HL-60/S4 treated with retinoic acid at 250 ng/mL for 4 days and 3 days (cell line): ENCODE data around the gene PDGFA.

ENCODE experiments used
- in situ Hi-C: fragments of 300-500 bp; cut with MboI; formaldehyde crosslinking; loops from 2 replicates; pipeline ENCODE4 v1.7.0; 2022; ENCODE audit warnings: low sequenced_read_pairs

The PDGFA gene

GRCh38 chr7:450036-450435 is 69.6 kb downstream of the PDGFA start:
- in situ Hi-C loops: no loop called here

DNA sequence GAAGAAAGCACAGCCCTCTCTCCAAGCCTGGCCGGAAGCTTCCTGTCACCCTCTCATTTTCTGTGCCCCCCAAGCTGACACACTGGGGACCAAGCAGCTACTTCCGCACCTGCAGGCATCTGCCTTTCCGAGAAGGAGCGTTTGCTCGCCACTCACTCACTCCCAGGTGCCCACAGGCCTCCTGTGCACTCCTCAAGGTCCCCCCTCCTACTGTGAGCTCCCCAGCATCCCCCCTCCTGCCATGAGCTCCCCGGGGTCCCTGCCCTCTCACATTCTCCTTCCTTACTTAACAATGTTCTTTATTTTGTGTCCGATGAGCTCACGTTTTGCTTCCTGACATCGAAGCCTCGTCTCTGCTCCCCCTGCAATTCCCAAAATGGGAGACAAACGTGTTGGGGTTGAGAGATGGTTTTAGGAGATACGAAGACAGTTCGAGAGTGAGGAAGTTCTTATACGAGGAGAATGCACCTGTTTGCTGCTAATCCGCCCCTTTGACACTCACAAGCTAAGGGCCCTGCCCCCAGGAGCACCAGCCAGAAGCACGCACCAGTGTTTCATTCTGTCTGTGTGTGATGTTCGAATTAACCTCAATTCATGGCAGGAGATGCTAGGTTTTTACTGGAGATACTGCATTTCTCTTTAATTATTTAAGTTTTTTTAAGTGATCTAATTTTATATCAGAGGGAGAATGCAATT is 70.2 kb downstream of the PDGFA start:
- in situ Hi-C loops: no loop called here

DNA sequence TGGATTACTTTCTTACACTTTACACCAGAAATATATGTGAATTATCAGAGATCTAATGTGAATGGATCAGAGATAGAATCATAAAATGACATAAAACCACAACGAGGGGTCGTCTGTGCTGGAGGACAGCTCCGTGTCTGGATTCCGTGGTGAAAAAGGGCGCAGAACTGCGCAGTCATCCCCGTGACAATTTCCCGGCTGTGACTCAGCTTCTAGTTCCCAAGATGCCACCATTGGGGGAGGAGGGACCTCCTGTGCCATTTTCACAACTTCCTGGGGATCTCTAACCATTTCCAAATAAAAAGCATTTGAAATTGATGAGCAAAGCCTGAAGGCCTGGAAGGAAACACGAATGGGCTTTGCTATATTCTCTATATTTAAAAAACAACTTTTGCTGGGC is 72.1 kb downstream of the PDGFA start:
- in situ Hi-C loops: no loop called here
